Pancreas (tissue), 10 donors: ENCODE results near the gene TCF3. TPM values are rescaled to one million over a fixed set of nuclear protein-coding genes. Genes with fewer than 3 reads are reported as not detected.

ENCODE experiments used
- ATAC-seq, 4 donors: fragments of 200-7000 bp; cut with Tn5 transposase; one replicate each; pipeline versions ENCODE4 v1.8.0 to v1.9.1; 2020; ENCODE audit warnings: mild to moderate bottlenecking in 4 of 4, moderate library complexity in 4 of 4
- DNase-seq, 6 donors: peaks; one replicate each; pipeline ENCODE4 v3.0.0-alpha.2; 2020
- FAIRE-seq: peaks from 2 replicates; lab custom pipeline; 2012; peaks lifted over from hg19 to GRCh38; lab: Jason Lieb, UNC
- H3K27ac ChIP-seq, 4 donors: fragments of 200-600 bp; sonication (generic); 1 replicate in 3 of 4; 2 replicates in 1 of 4; pipeline versions ENCODE4 v1.5.0 to v1.8.0; 2020
- H3K27me3 ChIP-seq, 4 donors: fragments of 200-600 bp; one replicate each; pipeline ENCODE4 v1.8.0; 2021
- H3K36me3 ChIP-seq, 3 donors: fragments of 200-600 bp; sonication (generic) in 1 of 3; one replicate each; pipeline versions ENCODE4 v1.5.0 to v1.8.0; 2020 to 2021
- H3K4me1 ChIP-seq, 3 donors: fragments of 200-600 bp; one replicate each; pipeline ENCODE4 v1.8.0; 2021
- H3K4me3 ChIP-seq, 4 donors: fragments of 200-600 bp; sonication (generic) in 2 of 4; one replicate each; pipeline versions ENCODE4 v1.5.0 to v1.8.0; 2020 to 2021
- H3K9me3 ChIP-seq, 4 donors: fragments of 200-600 bp; one replicate each; pipeline ENCODE4 v1.8.0; 2021
- CTCF ChIP-seq, 4 donors: fragments of 200-600 bp; sonication (generic) in 3 of 4; IDR thresholded peaks; one replicate each; pipeline versions ENCODE4 v1.5.0 to v1.8.0; 2021; ENCODE audit warnings: antibody characterized with exemption in 4 of 4
- WGBS, 2 donors: extraction: QIAGEN DNeasy Blood & Tissue Kit; methylation state at CpG; one replicate each; pipeline ENCODE4 v1.1.7; 2013; 5-methylcytosine and 5-hydroxymethylcytosine counted together
- intact Hi-C, 3 donors: fragments of 100-400 bp; cut with DNase I; formaldehyde crosslinking; loops; one replicate each; pipeline versions ENCODE4 v1.11.1 to v1.14.2; 2022
- polyA plus RNA-seq, 2 donors: library from polyadenylated mRNA; stranded (reverse); fragments of 200-250 nt; gene quantifications; one replicate each; pipeline ENCODE4 v1.2.3, GENCODE V29; 2013
- total RNA-seq, 6 donors: library from RNA; stranded (reverse); fragmentation: NEBNext Ultra II Directional in 4 of 6; extraction: Animal tissue kit (Norgen Biotek cat#: 25700) in 4 of 6; gene quantifications; one replicate each; pipeline versions ENCODE4 v1.2.1 to v1.2.4, GENCODE V29; 2021 to 2023
- donor health status: healthy with polysubstance abuse.
- donor health status: DM: no; HTN: no; CAD: no; lungs with moderate emphysema.
- donor health status: DM: no; HTN: no; CAD: no.
- donor health status: control.
- donor health status: control.
- donor health status: Bipolar disorder and iron deficiency.
- donor health status: DM: yes; HTN: yes; CAD: no.
- donor health status: DM: no; HTN: no; CAD: no.
- donor health status: DM: no; HTN: no; CAD: no.
- donor health status: DM: yes; HTN: yes; CAD: no.

Gene TCF3
- total and polyA plus RNA-seq, 8 donors: 19.8 to 41.9 (median 26.7) TPM

- intact Hi-C loops: no loop called here
- no peaks in the 10 kb centered on the region for H3K9me3 ChIP-seq
- H3K27me3 ChIP-seq: no peaks in the 10 kb centered on the region
- no peak overlapping the region for H3K27ac ChIP-seq
- no peak for TF ChIP-seq CTCF (IDR thresholded peaks at IDR 0.05)
- no peaks in the 10 kb centered on the region for H3K4me1 ChIP-seq
- WGBS, 2 donors: 94 to 95% methylated on average over 38 to 39 of the region's 39 CpGs
- no peak overlapping the region for H3K4me3 ChIP-seq
- no peak for FAIRE-seq
- peaks cover 0 to 33% (median 4%) of the 10 kb centered on the region in 3 donors for H3K36me3 ChIP-seq
- DNase-seq: no peak
- ATAC-seq: no peak
These were observed 40.0 kb downstream of the TCF3 start for GRCh38 chr19:1612114-1613086.

GRCh38 chr19:1611353-1611752 lies 41.1 kb downstream of the TCF3 start:
- Histone ChIP-seq H3K27ac (no peak overlapping the region), H3K36me3 (peaks cover 0 to 33% (median 4%) of the 10 kb centered on the region in 3 donors), H3K4me3 (no peak overlapping the region), H3K4me1 (peaks cover 0 to 1% (median under 1%) of the 10 kb centered on the region in 3 donors), H3K27me3 (no peaks in the 10 kb centered on the region), H3K9me3 (no peaks in the 10 kb centered on the region)
- 93 to 95% methylated on average over 12 to 15 of the region's 15 CpGs for WGBS, 2 donors
- DNase-seq (peak in 1 of 6 donors; percentile 12), ATAC-seq (no peak), FAIRE-seq (no peak)
- intact Hi-C loops: no loop called here
- TF ChIP-seq CTCF (IDR thresholded peaks at IDR 0.05): no peak

GRCh38 chr19:1610579-1610978 lies 41.8 kb downstream of the TCF3 start:
- intact Hi-C loops: no loop called here
- WGBS, 2 donors: 74 to 78% methylated on average over 10 to 11 of the region's 11 CpGs
- ATAC-seq: no peak

GRCh38 chr19:1609680-1610474 lies 42.5 kb downstream of the TCF3 start:
- no peak for FAIRE-seq
- no peak overlapping the region for H3K27ac ChIP-seq
- H3K27me3 ChIP-seq: no peaks in the 10 kb centered on the region
- DNase-seq: no peak
- ATAC-seq: no peak
- peaks cover 0 to 25% (median 4%) of the 10 kb centered on the region in 3 donors for H3K36me3 ChIP-seq
- intact Hi-C loops: no loop called here
- H3K9me3 ChIP-seq: no peaks in the 10 kb centered on the region
- 88 to 95% methylated on average over 16 of the region's 16 CpGs for WGBS, 2 donors
- no peak overlapping the region for H3K4me3 ChIP-seq
- TF ChIP-seq CTCF (IDR thresholded peaks at IDR 0.05): no peak
- peaks cover 0 to 5% (median 4%) of the 10 kb centered on the region in 3 donors for H3K4me1 ChIP-seq

More at GRCh38 chr19:1610579-1610978, 41.8 kb downstream of the TCF3 start:
- DNase-seq (no peak), FAIRE-seq (no peak)
- Histone ChIP-seq H3K4me1 (peaks cover 0 to 5% (median 4%) of the 10 kb centered on the region in 3 donors), H3K36me3 (peaks cover 0 to 32% (median 4%) of the 10 kb centered on the region in 3 donors), H3K27me3 (no peaks in the 10 kb centered on the region), H3K4me3 (no peak overlapping the region), H3K27ac (no peak overlapping the region), H3K9me3 (no peaks in the 10 kb centered on the region)
- TF ChIP-seq CTCF (IDR thresholded peaks at IDR 0.05): no peak
